HG03457 (cell line): ENCODE results near the gene CDH13.

ENCODE experiments used
- ATAC-seq: cut with Tn5 transposase; IDR thresholded peaks from one replicate; pipeline ENCODE4 v1.9.1; 2021; ENCODE audit warnings: moderate number of reproducible peaks; ENCODE audit not compliant: unreplicated experiment

The CDH13 gene

GRCh38 chr16:83455716-83456115 is 828.9 kb downstream of the CDH13 start:
- ATAC-seq = no peak

GRCh38 chr16:83456934-83457333 is 830.2 kb downstream of the CDH13 start:
- no peak for ATAC-seq

GRCh38 chr16:83458612-83459011 is 831.8 kb downstream of the CDH13 start:
- ATAC-seq = peak; percentile 72

- ATAC-seq = no peak
Observed at GRCh38 chr16:83464991-83465390, 838.2 kb downstream of the CDH13 start.

GRCh38 chr16:83470416-83470815 is 843.6 kb downstream of the CDH13 start:
- no peak for ATAC-seq

GRCh38 chr16:83472776-83473501 is 846.2 kb downstream of the CDH13 start:
- no peak for ATAC-seq

- ATAC-seq = no peak
Observed at GRCh38 chr16:83473926-83474650, 847.3 kb downstream of the CDH13 start.

- ATAC-seq = no peak
Observed at GRCh38 chr16:83475108-83475507, 848.3 kb downstream of the CDH13 start.

- ATAC-seq = no peak
Observed at GRCh38 chr16:83481589-83481988, 854.8 kb downstream of the CDH13 start.

GRCh38 chr16:83482545-83483162 is 855.9 kb downstream of the CDH13 start:
- ATAC-seq = no peak

GRCh38 chr16:83490073-83490472 is 863.3 kb downstream of the CDH13 start:
- no peak for ATAC-seq

GRCh38 chr16:83494459-83494858 is 867.7 kb downstream of the CDH13 start:
- ATAC-seq = no peak

GRCh38 chr16:83501481-83501880 is 874.7 kb downstream of the CDH13 start:
- no peak for ATAC-seq

GRCh38 chr16:83508295-83508694 is 881.5 kb downstream of the CDH13 start:
- no peak for ATAC-seq

- no peak for ATAC-seq
Observed at GRCh38 chr16:83509316-83509715, 882.5 kb downstream of the CDH13 start.

- no peak for ATAC-seq
Observed at GRCh38 chr16:83510906-83511305, 884.1 kb downstream of the CDH13 start.

- ATAC-seq = no peak
Observed at GRCh38 chr16:83513008-83513755, 886.4 kb downstream of the CDH13 start.

GRCh38 chr16:83515395-83515794 is 888.6 kb downstream of the CDH13 start:
- ATAC-seq = no peak

GRCh38 chr16:83516931-83517330 is 890.2 kb downstream of the CDH13 start:
- ATAC-seq = no peak

GRCh38 chr16:83517398-83517797 is 890.6 kb downstream of the CDH13 start:
- ATAC-seq = no peak

- ATAC-seq = no peak
Observed at GRCh38 chr16:83520596-83520995, 893.8 kb downstream of the CDH13 start.
